ENCODE measurements around the gene SGMS2. TPM values are rescaled to one million over a fixed set of nuclear protein-coding genes. Genes with fewer than 3 reads are reported as not detected.

The SGMS2 gene
- total RNA-seq, 6 experiments from 2014 or later: 12.3 to 67.8 (median 29.3) TPM

GRCh38 chr4:107856901-107857300 lies 32.2 kb downstream of the SGMS2 start:
- Histone ChIP-seq H3K4me1 (no peaks in the 10 kb centered on the region), H3K9me3 (no peaks in the 10 kb centered on the region), H3K4me3 (no peak overlapping the region), H3K27me3 (no peaks in the 10 kb centered on the region), H3K36me3 (no peaks in the 10 kb centered on the region), H3K27ac (no peak overlapping the region)
- no peak for TF ChIP-seq CTCF (IDR thresholded peaks at IDR 0.05)
- TF ChIP-seq POLR2A (IDR thresholded peaks at IDR 0.05): no peak
- DNase-seq (no peak), ATAC-seq (no peak)
- intact Hi-C loops (cut with DNase I): no loop called here
- 68% methylated on average over 1 of the region's 1 CpG for WGBS (ENCODE audit: insufficient coverage, low coverage, low lambda C conversion rate, missing lambda C conversion rate)

- Histone ChIP-seq H3K4me1 (no peaks in the 10 kb centered on the region), H3K27ac (no peak overlapping the region), H3K4me3 (no peak overlapping the region), H3K36me3 (no peaks in the 10 kb centered on the region), H3K27me3 (no peaks in the 10 kb centered on the region), H3K9me3 (no peaks in the 10 kb centered on the region)
- ATAC-seq (no peak), DNase-seq (no peak)
- WGBS (ENCODE audit: insufficient coverage, low coverage, low lambda C conversion rate, missing lambda C conversion rate): 75% methylated on average over 4 of the region's 4 CpGs
- TF ChIP-seq POLR2A (IDR thresholded peaks at IDR 0.05) (no peak), CTCF (IDR thresholded peaks at IDR 0.05) (no peak)
- intact Hi-C loops (cut with DNase I): no loop called here
Observed at GRCh38 chr4:107857741-107858140, 33.0 kb downstream of the SGMS2 start.

- TF ChIP-seq CTCF (IDR thresholded peaks at IDR 0.05) (no peak), POLR2A (IDR thresholded peaks at IDR 0.05) (no peak)
- ATAC-seq (no peak), DNase-seq (no peak)
- H3K9me3 ChIP-seq: no peaks in the 10 kb centered on the region
- no peaks in the 10 kb centered on the region for H3K36me3 ChIP-seq
- no peaks in the 10 kb centered on the region for H3K27me3 ChIP-seq
- 89% methylated on average over 3 of the region's 3 CpGs for WGBS (ENCODE audit: insufficient coverage, low coverage, low lambda C conversion rate, missing lambda C conversion rate)
- no peak overlapping the region for H3K4me3 ChIP-seq
- no peak overlapping the region for H3K27ac ChIP-seq
- no peaks in the 10 kb centered on the region for H3K4me1 ChIP-seq
- intact Hi-C loops (cut with DNase I): no loop called here
Observed at GRCh38 chr4:107858158-107858742, 33.5 kb downstream of the SGMS2 start.

- TF ChIP-seq CTCF (IDR thresholded peaks at IDR 0.05): no peak
- TF ChIP-seq POLR2A (IDR thresholded peaks at IDR 0.05): no peak
- intact Hi-C loops (cut with DNase I): no loop called here
- 54% methylated on average over 5 of the region's 5 CpGs for WGBS (ENCODE audit: insufficient coverage, low coverage, low lambda C conversion rate, missing lambda C conversion rate)
- Histone ChIP-seq H3K4me1 (peaks cover 0 to 8% (median 0%) of the 10 kb centered on the region in 4 donors), H3K9me3 (no peaks in the 10 kb centered on the region), H3K27me3 (no peaks in the 10 kb centered on the region), H3K27ac (no peak overlapping the region), H3K36me3 (no peaks in the 10 kb centered on the region), H3K4me3 (no peak overlapping the region)
- DNase-seq (peak in 1 of 3 donors; percentile 22), ATAC-seq (peak; percentile 50 to 91 (median 68))
Observed at GRCh38 chr4:107862658-107863057, 37.9 kb downstream of the SGMS2 start.
